NOMO-1 treated with dmso at 0.1 percent for 144 hours (cell line): ENCODE data around the gene MLKL.
"Not testable (repeated sequence)": the region's sequence is repeated elsewhere in the genome, so short reads cannot be mapped to it uniquely, and the experiment has no call there.

Experiments
- DNase-seq: peaks from one replicate; lab custom pipeline; 2025; ENCODE audit not compliant: unreplicated experiment; lab: John Stamatoyannopoulos, UW

The MLKL gene

DNA sequence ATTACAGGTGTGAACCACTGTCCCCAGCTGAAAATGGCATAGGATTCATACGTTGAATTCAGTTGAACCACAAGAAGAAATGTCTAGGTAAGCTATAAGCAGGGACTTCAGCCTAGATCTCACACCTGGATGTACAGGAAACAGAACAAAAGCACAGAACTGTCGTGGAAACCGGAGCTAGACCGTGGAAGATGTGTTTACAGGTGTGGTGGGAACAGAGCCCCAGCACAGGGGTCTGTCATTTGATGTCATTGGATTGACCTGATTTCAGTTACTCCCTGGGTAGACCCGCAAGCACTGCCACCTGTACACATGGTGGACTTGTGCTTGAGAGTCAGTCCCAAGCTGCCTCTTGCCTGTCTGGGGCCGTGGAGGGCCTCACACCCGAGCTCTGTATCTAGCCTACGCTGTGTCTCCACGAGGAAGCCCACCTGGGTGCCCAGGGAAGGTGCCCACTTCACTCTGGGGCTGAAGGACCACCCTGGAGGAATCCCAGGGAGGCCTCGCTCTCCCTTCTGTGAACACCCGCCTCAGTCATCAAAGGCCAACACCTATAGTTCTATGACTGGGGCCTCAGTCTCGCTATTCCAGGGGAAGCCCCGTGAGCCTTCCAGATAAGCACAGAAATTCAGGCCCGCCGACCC is 32.2 kb upstream of the MLKL start:
- DNase-seq = no peak

DNA sequence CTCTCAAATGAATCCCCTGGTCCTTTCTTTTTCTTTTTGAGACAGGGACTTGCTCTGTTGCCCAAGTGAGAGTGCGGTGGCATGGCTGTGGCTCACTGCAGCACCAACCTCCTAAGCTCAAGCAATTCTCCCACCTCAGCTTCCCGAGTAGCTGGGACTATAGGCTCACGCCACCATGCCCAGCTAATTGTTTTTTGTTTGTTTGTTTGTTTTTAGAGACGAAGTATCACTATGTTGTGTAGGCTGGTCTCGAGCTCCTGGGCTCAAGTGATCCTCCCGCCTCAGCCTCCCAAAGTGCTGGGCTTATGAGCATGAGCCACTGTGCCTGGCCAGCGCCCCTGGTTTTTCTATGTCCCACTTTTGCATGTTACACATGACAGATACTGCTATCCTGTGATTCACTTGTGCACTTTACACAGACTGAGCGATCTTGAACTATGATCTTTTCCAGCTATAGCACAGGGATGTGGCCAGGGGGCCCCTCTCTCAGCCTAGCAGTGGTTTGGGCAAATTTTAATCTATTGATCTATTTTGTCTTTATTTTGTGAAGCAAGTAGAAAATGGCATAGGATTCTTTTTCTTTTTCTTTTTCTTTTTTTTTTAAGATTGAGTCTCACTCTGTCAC is 31.3 kb upstream of the MLKL start:
- DNase-seq = no peak

DNA sequence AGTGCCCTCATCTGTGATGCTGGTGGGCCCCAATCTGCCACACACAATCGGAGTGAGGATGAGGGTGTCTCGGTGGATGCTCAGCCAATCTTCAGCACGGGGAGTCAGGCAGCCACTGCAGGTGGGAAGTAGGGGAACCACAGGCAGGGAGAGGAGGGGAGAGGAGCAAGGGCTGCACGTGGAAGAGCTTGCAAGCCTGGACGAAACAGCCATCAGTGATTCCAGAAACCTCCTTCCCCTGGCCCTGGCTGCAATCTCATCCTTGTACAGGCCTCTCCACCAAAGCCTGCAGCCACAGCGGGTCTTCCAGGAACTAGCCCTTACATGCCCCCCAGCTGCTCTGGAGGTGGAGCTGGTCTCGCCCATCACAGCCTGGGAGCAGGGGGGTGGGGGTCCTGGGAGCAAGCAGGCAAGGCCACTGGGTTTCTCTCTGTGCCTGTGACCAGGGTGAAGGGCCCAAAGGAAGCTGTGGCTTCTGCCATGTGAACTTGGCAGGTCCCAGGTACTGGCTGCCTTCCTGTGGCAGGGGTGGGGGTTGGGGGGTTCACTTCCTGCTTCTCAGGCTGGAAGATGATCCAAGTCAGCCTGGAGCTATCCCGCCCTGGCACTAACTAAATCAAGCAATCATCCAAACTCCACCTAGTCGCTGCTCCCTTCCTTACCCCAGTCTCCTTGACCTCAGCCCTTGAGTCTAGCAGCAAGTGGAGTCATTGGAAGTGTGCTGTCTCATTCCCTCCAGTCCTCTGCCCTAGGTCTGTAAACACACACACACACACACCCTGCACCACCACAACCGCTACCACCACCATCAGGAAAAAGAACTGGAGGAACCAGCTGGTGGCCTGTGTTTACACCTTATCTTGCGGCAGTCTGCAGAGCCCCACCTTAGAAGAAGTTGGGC is 29.4 kb upstream of the MLKL start:
- DNase-seq = no peak

GRCh38 chr16:74727903-74728302 is 27.2 kb upstream of the MLKL start:
- DNase-seq = no peak

DNA sequence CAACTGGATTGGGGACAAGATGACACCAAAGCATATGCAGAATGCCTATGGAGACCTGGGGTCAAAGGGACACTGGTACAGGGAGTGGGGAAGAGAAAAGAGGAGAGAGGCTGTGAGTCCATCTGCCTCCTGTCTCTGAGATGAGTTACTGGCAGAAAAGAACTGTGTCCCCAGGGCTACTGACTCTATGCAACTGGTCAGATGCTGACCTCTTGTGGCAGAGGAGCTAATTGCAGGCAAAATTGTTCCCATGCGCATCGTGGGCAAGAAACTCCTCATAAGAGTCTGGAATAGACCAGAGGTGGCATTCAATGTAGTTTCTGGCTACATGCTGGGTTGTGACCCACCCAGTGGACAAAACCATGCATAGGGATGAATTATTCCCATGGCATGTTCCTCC is 26.1 kb upstream of the MLKL start:
- no peak for DNase-seq

GRCh38 chr16:74725651-74726455 is 25.2 kb upstream of the MLKL start:
- DNase-seq = no peak

DNA sequence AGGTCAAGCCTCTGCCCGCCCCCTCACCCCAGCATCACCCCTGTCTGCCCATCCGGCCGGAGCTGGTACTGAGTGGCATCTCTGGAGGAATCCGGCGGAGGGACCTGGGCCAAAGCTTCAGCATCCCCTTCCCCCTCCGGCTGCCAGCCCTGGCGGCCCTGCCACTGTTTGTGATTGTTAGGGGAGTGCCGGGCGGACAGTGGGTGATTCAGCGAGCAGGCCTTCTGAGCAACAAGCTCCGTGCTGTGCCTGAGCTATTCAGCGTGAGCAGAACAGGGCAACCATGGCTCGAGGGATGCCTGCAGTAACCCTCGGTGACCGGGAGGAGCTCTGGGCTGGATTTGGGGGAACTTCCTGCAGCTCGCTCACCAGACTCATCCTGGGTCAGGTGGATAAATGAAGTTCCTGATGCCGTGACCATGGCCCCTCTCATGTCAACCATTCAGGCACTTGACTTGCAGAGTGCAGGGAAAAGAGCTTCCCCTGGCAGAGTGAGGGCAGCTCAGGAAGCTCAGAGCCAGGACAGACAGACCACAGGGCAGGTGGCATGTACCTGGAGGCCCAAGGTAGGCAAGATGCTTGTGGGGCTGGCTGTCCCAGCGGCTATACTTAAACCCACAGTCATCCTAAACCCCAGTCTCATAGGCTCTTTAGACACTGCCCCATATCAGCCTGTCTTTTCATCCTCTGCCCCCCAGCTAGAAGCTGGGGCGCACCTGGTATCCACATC is 24.3 kb upstream of the MLKL start:
- no peak for DNase-seq

DNA sequence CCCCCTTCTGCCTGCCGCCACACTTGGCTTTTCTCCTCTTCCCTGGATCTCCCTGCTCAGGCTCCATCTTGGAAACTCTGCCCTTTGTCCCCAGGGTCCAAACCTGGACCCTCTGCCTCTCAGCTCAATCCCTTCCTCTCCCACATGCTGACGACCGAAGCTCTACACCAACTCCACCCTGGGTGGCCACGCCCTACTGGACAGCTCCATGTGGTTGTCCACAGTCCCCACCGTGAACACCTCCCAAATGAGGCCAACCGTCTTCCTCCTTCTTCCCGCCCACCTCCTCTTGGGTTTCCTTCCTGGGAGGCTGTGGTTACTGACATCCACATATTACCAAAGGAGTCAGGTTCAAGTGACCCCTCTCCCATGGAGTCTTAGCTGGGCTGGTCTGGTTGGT is 22.6 kb upstream of the MLKL start:
- no peak for DNase-seq

GRCh38 chr16:74722156-74722555 is 21.5 kb upstream of the MLKL start:
- DNase-seq = not testable (repeated sequence)

DNA sequence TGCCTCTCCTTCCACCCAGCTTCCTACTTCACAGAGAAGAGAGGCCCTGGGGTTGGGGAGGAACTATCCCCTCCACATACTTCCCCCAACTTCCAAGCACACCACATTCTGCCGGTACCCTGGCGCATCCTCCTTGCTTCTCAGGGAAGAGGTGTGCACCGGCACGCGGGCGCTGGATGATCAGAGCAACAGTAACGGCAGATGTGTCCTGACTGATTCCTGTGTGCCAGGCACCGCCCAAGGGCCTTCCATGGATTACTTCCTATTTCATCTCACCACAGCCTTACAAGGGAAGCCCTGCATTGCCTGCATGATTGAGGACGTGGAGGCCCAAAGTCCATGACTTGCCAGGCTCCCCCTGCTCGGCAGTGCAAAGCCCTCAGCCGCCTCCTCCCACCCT is 21.1 kb upstream of the MLKL start:
- no peak for DNase-seq

GRCh38 chr16:74720579-74720978 is 19.9 kb upstream of the MLKL start:
- DNase-seq = peak; percentile 24

DNA sequence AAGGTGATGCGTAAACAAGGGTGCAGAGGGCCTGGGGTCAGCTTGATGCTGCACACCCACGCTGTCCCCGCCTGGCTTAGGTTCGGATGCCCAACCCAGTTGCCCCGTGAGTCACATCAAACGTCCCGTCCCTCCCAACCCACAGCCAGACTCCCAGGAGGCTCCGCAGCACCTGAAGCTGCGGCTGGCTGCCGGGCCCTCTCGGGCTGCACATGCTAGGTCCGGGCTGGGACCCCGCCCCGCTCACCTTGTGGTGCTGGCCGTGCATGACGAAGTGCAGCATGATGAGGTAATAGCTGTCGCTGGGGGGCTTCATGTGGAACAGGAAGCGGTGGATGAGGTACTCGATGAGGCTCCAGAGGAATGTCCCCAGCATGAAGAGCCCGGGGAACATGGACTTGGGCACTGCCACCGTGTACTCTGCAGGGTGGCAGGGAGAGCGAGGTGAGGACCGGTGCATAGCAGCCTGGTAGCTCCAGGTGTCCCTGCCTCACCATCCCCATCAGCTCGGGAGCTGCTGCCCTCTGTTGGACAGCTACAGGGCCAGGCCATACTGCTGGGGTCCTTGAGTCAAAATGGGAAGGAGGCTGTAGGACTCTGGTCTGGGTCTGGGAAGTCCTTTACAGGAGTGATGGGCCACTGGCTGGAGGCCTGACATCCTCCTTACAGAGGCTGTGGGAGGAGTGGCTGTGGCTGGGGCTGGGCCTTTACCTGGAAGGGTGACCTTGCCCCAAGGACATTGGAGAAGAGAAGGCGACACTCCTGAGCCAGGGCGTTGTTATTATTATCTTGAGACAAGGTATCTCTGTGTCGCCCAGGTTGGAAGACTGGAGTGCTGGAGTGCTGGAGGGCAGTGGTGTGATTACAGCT is 18.3 kb upstream of the MLKL start:
- DNase-seq = no peak

DNA sequence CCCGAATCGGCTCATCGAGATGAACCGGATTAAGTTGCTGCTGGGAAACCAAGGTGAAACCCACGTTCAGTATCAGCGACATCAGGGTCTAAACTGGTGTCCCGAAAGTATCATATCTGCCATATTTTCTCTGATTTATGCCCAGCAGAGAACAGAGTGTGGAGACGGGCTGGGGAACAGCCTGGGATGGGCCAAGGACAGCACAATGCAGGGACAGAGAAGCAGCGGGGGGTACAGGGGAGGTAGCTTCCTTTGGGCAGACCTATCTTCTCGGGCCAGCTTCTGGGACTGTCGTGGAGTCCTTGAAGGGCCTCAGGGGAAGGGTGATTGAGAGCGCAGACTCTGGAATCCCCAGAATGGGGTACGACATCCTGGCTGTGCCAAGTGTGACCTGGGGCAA is 17.5 kb upstream of the MLKL start:
- no peak for DNase-seq

DNA sequence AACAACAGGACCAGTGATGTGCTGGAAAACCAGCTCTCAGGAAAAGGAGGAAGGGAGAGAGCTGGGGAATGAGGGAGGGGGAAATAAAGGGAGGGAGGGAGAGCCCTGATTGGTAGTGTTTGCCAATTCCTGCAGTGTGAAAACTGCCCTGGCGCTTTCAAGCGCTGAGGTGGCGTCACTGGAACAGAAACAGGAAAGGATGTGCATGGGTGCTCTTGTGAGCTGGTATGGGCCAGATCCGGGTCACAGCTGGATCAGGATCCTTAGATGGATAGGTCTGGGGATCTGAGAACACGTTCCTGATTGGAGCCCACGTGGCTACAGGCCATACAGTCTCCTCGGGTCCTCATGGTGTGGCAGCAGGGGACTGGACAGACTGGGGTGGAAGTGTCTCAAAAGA is 16.7 kb upstream of the MLKL start:
- DNase-seq = no peak

- no peak for DNase-seq
Observed at GRCh38 chr16:74716355-74716754, 15.7 kb upstream of the MLKL start.

DNA sequence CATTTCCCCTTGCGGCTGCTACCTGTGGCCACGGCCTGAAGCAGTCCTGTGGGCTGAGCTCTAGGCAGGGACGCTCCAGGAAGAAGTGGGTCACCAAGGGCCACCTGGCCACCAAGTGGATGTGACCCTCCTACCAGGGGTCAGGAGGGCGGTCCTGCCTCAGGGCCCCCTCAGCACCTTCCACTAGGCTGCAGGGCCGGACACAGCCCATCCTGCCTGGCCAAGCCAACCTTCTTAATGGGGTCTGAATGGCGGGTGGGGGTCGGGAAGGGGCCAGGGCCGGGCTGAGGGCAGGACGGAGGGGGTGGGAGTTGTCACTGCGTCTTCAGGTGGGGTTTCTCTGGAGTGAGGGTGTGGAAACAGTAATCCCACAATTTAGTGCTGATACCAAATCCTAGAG is 13.2 kb upstream of the MLKL start:
- DNase-seq = no peak

- DNase-seq = no peak
Observed at GRCh38 chr16:74713325-74713724, 12.7 kb upstream of the MLKL start.

DNA sequence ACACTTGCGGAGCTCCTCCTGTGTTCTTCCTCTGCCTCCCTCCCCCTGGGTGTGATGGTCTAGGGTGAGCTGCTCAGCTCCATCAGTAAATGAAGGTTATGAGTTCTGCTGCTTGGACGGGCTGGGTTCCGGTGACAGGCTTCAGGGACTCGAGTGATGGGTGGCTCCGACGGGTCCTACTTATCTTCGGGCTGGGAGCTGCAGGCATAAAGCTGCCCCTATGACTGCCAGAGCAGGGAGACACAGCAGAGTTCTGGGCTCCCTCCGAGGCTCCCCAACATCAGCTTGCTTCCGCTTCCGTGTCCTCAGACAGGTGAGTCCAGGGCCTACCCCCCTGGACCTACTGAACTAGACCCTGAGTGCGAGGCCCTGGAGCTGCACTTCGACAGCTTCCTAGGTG is 11.3 kb upstream of the MLKL start:
- DNase-seq = no peak

GRCh38 chr16:74710401-74710800 is 9.7 kb upstream of the MLKL start:
- no peak for DNase-seq

GRCh38 chr16:74709441-74709877 is 8.8 kb upstream of the MLKL start:
- DNase-seq = peak; percentile 80
